Activated CD4-positive, alpha-beta T cell treated with anti-CD3 and anti-CD28 coated beads, Interleukin-2, amount 50 U/mL, for 16 hours (primary cell): ENCODE data around the gene RNF213.
"Not testable (repeated sequence)": the region's sequence is repeated elsewhere in the genome, so short reads cannot be mapped to it uniquely, and the experiment has no call there.

Experiments
- DNase-seq: peaks from one replicate; pipeline ENCODE4 v3.0.0-alpha.2; 2020

RNF213 gene

GRCh38 chr17:80225230-80225629 lies 35.4 kb upstream of the RNF213 start:
- DNase-seq: no peak

GRCh38 chr17:80227156-80227555 lies 33.5 kb upstream of the RNF213 start:
- no peak for DNase-seq

- no peak for DNase-seq
Observed at GRCh38 chr17:80227666-80228065, 33.0 kb upstream of the RNF213 start.

- no peak for DNase-seq
Observed at GRCh38 chr17:80228477-80228876, 32.2 kb upstream of the RNF213 start.

GRCh38 chr17:80229011-80229410 lies 31.6 kb upstream of the RNF213 start:
- no peak for DNase-seq

- DNase-seq: no peak
Observed at GRCh38 chr17:80232438-80232837, 28.2 kb upstream of the RNF213 start.

GRCh38 chr17:80233202-80233601 lies 27.4 kb upstream of the RNF213 start:
- no peak for DNase-seq

GRCh38 chr17:80236911-80237310 lies 23.7 kb upstream of the RNF213 start:
- no peak for DNase-seq

GRCh38 chr17:80237386-80237785 lies 23.3 kb upstream of the RNF213 start:
- no peak for DNase-seq

GRCh38 chr17:80242505-80242904 lies 18.1 kb upstream of the RNF213 start:
- no peak for DNase-seq

GRCh38 chr17:80243526-80244433 lies 16.9 kb upstream of the RNF213 start:
- DNase-seq: no peak

- DNase-seq: not testable (repeated sequence)
Observed at GRCh38 chr17:80244448-80244847, 16.2 kb upstream of the RNF213 start.

GRCh38 chr17:80244871-80245509 lies 15.7 kb upstream of the RNF213 start:
- no peak for DNase-seq

- no peak for DNase-seq
Observed at GRCh38 chr17:80245566-80246265, 14.9 kb upstream of the RNF213 start.

GRCh38 chr17:80246266-80246681 lies 14.4 kb upstream of the RNF213 start:
- DNase-seq: no peak

GRCh38 chr17:80246726-80247125 lies 13.9 kb upstream of the RNF213 start:
- no peak for DNase-seq

- DNase-seq: no peak
Observed at GRCh38 chr17:80247561-80247960, 13.1 kb upstream of the RNF213 start.

GRCh38 chr17:80248001-80248893 lies 12.4 kb upstream of the RNF213 start:
- no peak for DNase-seq

GRCh38 chr17:80248894-80249710 lies 11.6 kb upstream of the RNF213 start:
- DNase-seq: no peak

- DNase-seq: no peak
Observed at GRCh38 chr17:80251966-80252365, 8.7 kb upstream of the RNF213 start.

GRCh38 chr17:80252871-80253270 lies 7.8 kb upstream of the RNF213 start:
- peak; percentile 90 for DNase-seq
